HL-60/S4 treated with retinoic acid at 250 ng/mL for 4 days and 3 days (cell line): Measurements from ENCODE around the gene IL4.

Experiments
- in situ Hi-C: fragments of 300-500 bp; cut with MboI; formaldehyde crosslinking; loops from 2 replicates; pipeline ENCODE4 v1.7.0; 2022; ENCODE audit warnings: low sequenced_read_pairs

The IL4 gene

DNA sequence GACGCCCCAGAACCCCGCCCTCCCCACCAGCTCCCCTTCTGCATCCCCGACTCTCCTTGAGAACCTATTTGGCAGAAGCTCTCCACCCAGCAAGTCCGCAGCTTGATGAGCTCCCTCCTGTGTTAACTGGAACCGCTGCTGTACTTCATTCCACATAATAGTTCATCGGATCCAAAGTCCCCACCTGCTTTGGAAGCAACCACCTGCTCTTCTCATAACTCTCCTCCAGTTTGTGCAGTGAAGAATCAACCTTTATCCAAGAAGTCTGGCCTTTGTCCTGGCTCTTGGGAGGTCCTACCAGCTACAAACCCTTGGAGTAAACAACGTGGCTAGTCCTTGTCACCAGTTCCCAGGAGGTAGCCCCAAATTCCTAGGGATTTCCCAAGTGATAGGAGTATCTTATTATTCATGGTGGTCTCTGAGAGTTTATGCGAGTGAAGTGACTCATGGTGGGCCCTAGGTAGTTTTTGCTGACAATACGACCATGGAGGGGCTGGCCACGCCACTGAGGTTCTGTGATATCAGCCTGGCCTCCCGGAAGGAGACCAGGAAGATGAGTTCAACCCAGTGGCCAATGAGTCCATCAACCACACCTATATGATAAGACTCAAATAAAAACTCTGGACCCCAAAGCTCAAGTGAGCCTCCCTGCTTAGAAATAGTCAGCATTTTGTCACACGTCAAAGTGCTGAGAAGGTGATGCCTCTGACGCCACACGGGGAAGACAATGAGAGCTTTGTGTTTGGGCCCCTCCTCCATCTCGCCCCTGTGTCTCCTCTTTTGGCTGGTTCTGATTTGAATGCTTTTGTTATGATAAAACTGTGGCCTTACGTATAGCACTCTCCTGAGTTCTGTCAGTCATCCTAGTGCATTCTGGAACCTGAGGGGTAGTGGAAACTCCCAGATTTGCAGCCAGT is 3.6 kb upstream of the IL4 start:
- in situ Hi-C loops: no loop called here

DNA sequence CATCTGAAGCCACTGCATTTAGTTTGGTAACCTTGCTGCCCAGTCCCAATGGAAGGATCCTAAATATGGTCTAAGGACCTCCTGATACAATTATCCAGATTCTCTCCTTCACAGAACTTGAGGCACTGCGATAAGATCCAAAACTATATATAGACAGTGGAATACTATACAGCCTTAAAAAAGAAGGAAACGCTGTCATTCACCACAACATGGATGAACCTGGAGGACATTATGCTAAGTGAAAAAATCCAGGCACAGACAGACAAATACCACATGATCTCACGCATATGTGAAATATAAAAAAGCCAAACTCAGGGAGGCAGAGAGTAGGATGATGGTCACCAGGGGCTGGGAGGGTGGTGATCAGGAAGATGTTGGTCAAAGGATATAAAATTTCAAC is 2.8 kb upstream of the IL4 start:
- in situ Hi-C loops: no loop called here

DNA sequence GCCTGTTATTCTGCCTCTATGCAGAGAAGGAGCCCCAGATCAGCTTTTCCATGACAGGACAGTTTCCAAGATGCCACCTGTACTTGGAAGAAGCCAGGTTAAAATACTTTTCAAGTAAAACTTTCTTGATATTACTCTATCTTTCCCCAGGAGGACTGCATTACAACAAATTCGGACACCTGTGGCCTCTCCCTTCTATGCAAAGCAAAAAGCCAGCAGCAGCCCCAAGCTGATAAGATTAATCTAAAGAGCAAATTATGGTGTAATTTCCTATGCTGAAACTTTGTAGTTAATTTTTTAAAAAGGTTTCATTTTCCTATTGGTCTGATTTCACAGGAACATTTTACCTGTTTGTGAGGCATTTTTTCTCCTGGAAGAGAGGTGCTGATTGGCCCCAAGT is 301 bp upstream of the IL4 start:
- in situ Hi-C loops: no loop called here

DNA sequence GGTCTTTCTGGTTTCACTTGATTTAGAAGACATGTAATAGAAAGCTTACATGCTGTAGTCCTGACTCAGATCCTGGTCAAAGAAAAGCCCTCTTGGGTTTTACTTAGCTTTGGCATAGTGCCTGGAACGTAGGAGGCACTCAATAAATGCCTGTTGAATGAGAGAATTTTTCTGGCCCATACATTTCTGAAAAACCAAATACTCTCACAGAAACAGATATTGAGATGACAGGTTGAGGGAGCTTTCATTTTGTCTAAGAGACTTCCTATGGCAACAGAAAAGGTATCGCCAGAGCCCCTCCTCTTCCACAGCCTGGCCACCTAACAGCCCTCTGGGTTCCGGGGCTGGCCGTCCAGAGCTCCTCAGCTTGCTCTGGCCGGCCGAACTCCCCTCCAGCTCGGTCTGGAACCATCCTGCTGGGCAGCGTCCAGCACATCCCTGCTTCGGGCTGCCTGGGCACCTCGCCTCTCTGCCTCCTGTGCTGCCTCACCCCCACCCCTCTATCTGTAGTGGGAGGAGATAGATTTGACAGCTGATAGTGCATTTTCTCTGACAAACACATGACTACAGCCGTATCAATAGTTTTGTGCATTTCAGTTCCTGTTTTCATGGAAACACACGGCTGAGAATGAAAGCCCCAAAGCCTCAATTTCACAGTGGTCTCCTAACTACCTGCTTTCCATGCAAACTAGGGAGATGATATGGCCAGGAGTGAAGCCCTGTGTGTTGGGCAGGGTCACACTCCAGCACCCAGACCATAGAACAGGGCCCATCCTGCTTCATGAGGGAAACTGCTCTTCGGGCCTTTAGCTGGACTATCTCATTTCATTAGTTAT is 1.1 kb downstream of the IL4 start:
- in situ Hi-C loops: no loop called here

DNA sequence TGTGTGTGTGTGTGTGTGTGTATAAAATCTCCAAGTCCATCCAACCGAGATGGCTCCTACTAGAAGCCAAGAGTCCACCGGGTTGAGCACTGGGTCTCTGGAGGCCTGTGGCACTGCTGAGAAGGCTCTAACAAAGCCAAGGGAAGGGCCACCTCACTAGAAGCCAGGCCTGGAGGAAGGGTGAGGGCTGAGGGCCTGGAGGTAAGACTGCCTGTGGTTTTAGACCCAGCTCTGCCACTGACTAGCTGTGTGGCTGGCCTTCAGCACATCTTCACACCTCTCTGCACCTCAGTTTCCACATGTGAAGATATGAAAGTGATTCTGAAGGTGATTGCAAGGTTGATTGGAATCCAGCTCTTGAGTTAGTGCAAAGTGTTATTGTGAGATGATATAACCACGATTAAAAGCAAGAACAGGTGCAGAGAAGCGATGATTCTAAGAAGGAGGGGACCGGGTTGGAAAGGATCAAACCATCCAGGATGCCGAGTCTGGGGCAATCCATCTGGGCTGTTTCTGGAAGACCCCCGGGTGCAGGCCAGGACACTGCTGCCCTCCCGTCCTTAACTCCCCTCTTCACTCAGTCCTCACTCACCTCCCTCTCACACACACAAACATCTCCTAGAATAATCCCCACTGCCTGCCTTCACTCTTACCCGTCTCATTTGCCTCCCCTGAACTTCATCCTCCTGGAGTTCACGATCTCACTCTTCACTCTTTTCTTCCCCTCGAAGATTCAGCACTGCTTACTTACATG is 2.3 kb downstream of the IL4 start:
- in situ Hi-C loops: no loop called here

DNA sequence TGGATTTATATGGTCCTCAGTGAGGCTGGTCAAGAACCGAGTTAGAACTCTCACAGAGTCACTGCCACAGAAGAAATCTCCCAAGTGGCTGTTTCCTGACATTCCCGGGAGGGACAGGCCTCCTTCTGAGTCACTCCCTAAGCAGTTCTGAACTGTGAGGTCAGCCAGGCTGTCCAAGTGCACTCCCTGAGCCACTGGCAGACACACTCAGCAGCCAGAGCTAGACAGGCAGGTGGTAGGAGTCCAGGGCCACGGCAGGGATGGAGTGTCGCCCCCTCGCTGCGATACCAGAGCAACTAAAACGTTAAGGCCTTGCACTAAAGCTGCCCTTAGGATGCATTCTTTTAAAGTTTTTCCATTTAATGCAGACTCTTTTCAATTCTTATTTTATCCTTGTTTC is 3.4 kb downstream of the IL4 start:
- in situ Hi-C loops: no loop called here

DNA sequence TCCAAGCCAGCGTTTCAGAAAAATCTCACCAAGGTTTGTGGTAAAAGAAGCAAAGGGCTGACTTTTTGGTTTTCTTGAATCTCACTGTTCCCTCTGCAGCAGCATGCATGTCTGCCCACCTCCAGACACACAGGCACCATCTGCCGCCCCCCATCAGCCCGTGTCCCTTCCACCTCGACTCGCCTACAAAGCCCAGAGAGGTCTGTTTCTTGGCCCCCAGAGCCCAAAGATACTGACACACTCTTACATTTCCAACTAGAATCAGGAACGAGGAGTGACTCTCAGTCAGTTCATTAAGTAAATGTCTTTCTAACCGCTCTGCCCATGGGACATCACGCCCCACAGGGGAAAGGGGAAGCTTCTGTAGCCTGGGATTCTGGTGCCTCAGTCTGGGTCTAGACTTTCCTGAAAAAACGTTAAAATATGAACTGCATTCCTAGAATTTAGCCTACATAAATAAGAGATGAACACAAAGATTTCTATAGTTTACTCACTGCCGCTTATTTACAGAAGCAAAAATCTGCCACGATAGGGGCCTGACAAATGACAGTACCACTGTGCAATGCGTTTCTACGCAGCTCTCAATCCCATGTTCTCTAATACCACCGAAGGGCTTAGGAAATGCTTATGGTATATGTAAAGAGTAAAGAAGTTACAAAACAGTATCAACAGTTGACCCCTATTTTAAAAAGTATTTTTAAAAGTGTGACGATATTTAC is 4.1 kb downstream of the IL4 start:
- in situ Hi-C loops: no loop called here

DNA sequence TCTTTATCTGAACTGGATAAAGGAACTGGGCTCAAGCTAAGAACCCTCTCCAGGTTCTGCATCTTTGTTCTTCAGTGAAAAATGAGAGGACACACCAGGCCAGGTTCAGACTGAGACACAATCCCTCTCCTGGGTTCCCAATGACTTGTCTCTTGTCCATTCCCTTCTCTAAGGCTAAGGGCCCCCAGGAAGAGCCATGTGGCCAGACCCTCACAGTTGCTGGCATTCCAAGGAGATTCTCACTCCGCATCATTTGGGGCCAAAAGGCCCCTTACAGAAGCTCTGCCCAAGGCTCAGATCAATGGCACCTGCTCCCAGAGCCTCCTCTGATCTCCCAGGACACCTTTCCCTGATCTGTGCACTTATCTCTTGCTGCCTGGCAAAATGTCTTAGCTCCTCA is 4.9 kb downstream of the IL4 start:
- in situ Hi-C loops: no loop called here

DNA sequence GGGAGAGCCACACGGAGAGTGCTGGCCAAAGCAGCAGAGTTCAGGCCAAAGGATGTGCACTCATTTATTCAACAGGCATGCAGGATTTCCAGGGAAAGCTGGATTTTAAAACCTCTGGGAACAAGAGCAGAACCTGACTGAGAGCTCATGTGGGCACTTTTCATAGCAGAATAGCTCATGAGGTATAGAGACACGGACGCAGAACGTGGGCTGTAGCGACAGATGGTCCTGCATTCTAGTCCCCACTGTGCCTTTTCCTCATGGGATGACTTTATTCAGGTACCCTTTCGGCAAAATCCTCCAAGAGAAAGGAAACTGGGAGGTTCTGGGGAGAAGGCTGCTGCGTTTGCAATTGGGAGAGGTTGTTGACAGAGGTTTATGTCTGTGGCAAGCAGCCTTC is 5.4 kb downstream of the IL4 start:
- in situ Hi-C loops: no loop called here

DNA sequence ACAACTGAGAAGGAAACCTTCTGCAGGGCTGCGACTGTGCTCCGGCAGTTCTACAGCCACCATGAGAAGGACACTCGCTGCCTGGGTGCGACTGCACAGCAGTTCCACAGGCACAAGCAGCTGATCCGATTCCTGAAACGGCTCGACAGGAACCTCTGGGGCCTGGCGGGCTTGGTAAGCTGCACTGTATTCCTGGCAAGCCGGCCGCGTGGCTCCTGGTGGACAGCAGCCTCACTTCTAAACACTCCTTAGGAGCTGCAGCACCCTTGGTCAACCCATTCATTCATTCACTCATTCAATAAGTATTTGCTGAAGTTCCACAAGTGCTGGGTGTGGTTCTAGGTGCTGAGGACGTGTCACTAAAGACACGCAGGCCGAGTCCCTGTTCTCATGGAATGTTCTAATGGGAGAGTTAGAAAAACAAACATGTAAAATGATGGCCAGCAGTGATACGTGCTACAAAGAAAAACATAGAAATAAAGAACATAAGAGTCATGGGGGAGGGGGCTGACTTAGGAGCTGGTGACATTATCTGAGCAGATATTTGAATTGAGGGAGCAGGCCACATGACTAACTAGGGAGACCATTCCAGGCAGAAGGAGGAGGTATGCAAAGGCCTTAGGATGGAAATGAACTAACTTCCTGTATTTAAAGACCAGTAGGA is 6.1 kb downstream of the IL4 start:
- in situ Hi-C loops: no loop called here

DNA sequence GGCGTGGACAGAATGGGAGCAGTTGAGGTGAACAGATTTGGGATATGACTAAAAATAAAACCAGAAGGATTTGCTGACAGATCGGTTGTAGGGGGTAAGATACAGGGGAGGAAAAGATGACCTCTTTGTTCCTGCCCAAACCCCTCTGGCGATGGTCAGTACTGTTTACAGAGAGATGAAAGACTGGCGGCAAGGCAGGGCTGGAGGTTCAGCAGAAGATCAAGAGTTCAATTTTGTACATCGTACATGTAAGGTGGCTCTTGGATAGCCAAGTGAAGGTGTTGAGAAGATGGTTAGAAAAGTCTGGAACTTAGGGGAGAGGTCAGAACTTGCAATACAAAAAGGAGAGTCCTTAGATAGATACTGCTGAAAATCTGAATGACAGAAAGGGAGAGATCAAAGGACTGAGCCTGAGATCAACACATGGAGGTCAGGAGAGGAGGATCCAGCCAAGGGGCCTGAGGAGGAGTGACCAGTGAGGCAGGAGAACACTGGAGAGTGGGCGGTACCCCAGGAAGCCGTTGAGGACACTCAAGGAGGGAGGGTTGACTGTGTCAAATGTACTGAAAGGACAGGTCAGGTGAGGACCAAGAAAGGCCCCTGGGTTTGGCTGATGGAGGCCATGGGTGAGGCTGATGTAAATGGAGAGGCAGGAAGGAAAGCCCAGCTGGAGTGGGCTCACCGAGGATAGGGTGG is 7.1 kb downstream of the IL4 start:
- in situ Hi-C loops: no loop called here

DNA sequence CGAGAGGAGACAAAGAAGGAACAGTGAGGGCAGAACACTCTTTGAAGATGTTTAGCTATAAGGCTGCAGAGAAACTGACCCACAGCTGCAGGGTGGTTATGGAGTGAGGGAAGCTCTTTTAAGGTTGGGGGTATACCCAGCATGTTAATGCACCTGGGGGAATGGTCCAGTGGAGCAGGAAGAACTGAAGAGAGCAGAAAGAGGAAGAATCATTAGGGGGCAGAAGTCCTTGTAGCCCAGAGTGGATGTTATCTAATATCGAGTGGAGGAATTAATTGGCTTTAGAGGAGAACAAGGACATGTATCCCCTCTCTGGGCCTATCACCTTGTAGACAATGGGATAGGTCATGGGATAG is 7.7 kb downstream of the IL4 start:
- in situ Hi-C loops: no loop called here

DNA sequence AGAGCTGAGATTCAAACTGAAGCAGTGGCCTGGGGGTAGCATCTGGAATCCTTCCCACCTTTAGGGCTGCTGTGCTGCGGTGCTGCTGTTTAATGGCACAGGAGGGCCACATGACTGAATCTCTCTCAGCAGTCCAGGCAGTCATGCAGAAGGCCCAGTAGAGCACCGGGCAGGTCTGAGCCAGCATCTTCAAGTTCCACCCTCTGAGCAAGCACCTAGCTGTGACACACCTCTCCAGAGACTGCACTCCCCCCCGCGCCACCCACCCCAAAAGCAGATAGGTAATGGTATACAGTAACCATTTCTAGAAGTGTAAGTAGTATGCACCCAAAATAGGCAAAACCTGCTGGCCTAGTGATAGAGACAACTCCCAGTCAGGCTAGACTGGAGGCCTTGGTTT is 8.2 kb downstream of the IL4 start:
- in situ Hi-C loops: no loop called here

DNA sequence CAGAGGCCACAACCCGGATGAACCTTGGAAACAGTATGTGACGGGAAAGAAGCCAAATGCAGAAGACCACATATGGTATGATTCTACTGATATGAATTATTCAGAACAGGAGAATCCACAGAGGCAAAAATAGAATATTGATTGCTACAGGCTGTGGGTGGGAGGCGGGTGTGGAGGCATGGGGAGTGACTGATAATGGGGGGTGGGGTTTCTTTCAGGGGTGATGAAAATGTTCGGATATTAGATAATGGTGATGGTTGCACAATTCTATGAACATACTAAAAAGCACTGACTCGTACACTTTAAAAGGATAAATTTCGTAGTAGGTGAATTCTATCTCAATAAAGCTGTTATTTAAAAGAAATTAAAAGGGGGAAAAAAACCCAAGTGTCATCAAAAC is 10.7 kb downstream of the IL4 start:
- in situ Hi-C loops: no loop called here

DNA sequence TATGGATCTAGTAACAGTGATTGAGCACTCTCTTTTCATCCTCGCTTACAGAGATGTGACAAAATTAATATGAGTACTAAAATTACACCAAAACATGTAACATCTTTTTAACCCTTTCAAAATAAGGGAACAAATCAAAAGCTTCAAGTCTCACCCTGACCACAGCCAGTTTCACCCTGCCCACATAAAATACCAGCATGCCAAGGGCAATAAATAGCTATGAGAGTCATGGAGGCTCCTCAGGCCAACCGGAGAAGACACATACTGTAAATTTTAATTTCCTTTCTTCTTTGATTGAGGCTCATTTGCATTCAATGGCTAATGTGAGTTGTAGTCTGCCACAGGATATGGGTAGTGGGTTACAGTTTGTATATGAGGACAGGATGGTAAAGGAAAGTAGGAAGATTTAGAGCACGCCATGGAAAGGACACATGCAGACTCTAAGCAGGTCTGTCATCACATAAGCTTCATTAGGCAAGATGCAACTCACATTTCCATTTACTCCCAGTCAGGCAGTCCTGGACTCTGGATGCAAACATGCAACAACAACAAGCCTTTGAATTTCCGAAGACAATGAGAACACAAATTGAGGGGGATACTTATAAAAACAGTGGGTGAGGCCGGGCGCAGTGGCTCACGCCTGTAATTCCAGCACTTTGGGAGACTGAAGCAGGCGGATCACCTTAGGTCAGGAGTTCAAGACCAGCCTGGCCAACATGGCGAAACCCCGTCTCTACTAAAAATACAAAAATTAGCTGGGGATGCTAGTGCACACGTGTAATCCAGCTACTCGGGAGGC is 11.3 kb downstream of the IL4 start:
- in situ Hi-C loops: no loop called here

DNA sequence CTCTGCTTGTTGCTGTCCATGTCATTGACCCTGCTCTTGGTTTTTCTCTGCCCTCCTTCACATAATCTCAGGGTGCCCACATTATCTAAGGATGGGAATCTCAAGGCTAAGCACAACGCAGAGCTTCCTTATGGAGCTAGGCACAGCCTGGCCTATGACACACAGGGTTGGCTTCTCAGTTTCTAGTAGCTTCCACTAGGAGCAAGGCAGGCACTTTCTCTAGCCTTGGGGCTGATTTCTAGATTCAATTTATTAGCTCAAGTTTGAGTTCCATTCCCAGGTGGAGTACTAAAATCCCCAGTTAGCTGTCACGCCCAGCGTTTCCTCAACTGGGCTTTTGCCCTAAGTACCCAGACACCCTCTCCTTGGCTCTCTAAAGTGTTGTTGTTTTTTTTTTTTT is 12.4 kb downstream of the IL4 start:
- in situ Hi-C loops: no loop called here

DNA sequence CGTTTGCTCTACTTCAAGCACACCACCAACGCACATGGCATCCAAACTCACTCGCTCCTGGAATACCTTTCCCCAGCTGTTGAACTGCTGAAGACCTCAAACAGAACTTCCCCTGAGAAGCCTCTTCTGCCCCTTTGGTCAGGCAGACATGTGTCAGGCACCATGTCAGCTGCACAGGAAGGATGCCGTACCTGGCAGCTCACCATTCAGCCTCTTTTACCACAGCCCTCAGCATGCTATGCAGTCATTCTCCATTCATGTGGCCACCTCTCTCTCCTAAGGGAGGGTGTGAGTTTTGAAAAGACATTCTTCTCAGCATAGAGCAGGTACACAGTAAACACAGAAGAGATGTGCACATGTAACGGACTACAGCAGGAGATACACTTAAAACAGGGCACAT is 14.2 kb downstream of the IL4 start:
- in situ Hi-C loops: no loop called here

DNA sequence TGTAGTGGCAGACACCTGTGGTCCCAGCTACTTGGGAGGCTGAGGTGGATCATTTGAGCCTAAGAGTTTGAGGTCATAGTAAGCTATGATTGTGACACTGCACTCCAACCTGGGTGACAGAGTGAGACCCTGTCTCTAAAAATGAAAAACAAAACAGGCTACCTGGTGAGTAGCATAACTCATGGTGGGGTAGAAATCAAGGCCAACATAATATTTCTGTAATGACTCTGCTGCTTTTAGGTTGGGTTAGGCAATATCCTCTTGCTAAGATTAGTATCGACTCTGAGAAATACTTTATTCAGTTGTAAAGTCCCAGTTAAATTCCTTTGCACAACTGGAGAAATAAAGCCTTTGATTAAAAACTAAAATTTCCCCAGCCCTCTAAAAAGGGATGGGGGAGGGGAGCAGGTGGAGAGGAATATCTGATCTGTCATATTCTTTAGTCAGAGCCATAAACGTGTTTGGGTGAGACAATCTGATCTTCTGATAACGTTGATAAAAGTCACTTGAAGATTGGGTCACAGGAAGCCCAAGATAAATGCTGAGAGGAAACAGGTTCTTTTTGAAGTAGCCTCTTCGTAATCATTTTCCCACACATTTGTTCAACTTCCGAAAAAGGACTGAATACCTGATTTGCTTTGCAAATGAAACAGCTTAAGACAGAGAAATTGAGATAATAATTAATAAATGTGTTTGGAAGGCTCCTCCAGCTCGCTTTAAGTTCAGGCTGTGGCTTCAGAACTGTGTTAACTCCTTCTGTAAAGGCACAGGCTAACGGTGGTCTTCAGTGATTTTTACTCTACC is 14.9 kb downstream of the IL4 start:
- in situ Hi-C loops: no loop called here
